HG02840 (cell line): Measurements from ENCODE around the gene HCRTR1.

Source experiments
- ATAC-seq: cut with Tn5 transposase; IDR thresholded peaks from one replicate; pipeline ENCODE4 v1.9.1; 2021; ENCODE audit warnings: mild to moderate bottlenecking, moderate library complexity, moderate number of reproducible peaks; ENCODE audit not compliant: unreplicated experiment, low FRiP score

The HCRTR1 gene

GRCh38 chr1:31663622-31664452 is 46.3 kb downstream of the HCRTR1 start:
- ATAC-seq: no peak

GRCh38 chr1:31664528-31664927 is 47.0 kb downstream of the HCRTR1 start:
- no peak for ATAC-seq

- ATAC-seq: no peak
Measured at GRCh38 chr1:31665234-31665878, 47.9 kb downstream of the HCRTR1 start.

GRCh38 chr1:31666263-31666963 is 48.9 kb downstream of the HCRTR1 start:
- ATAC-seq: no peak

- no peak for ATAC-seq
Measured at GRCh38 chr1:31667065-31667785, 49.7 kb downstream of the HCRTR1 start.

- no peak for ATAC-seq
Measured at GRCh38 chr1:31668303-31668883, 50.9 kb downstream of the HCRTR1 start.

- ATAC-seq: no peak
Measured at GRCh38 chr1:31669433-31669785, 51.9 kb downstream of the HCRTR1 start.

- ATAC-seq: no peak
Measured at GRCh38 chr1:31669786-31670592, 52.5 kb downstream of the HCRTR1 start.

GRCh38 chr1:31670593-31670964 is 53.1 kb downstream of the HCRTR1 start:
- no peak for ATAC-seq

- no peak for ATAC-seq
Measured at GRCh38 chr1:31671147-31671546, 53.7 kb downstream of the HCRTR1 start.

GRCh38 chr1:31671561-31672201 is 54.2 kb downstream of the HCRTR1 start:
- no peak for ATAC-seq

- no peak for ATAC-seq
Measured at GRCh38 chr1:31672986-31673385, 55.5 kb downstream of the HCRTR1 start.

- no peak for ATAC-seq
Measured at GRCh38 chr1:31673433-31673832, 55.9 kb downstream of the HCRTR1 start.

GRCh38 chr1:31674626-31675025 is 57.1 kb downstream of the HCRTR1 start:
- ATAC-seq: no peak

- no peak for ATAC-seq
Measured at GRCh38 chr1:31675161-31675560, 57.7 kb downstream of the HCRTR1 start.

- no peak for ATAC-seq
Measured at GRCh38 chr1:31675756-31676155, 58.3 kb downstream of the HCRTR1 start.
